GM13977 (cell line): ENCODE measurements around the gene PDE1C.

Experiments
- DNase-seq: peaks from one replicate; pipeline ENCODE4 v3.0.0; 2012; ENCODE audit warnings: low spot score
- in situ Hi-C: fragments of 300-500 bp; cut with MboI; formaldehyde crosslinking; loops from one replicate; pipeline ENCODE4 v1.12.0; 2022; ENCODE audit warnings: low sequenced_read_pairs, low pct_unique_long_range_greater_than_20kb, mixed read lengths, inconsistent platforms; ENCODE audit not compliant: unreplicated experiment
- TF ChIP-seq, protein P1 (sequence below): IDR thresholded peaks from 2 replicates; pipeline ENCODE4 v1.5.1; 2012; ENCODE audit warnings: mild to moderate bottlenecking, control low read depth; ENCODE audit not compliant: insufficient read depth; ENCODE audit errors: extremely low read depth, missing control alignments

Gene PDE1C

GRCh38 chr7:31962246-31962645 is 108.0 kb downstream of the PDE1C start:
- in situ Hi-C loops = no loop called here
- TF ChIP-seq, protein P1, sequence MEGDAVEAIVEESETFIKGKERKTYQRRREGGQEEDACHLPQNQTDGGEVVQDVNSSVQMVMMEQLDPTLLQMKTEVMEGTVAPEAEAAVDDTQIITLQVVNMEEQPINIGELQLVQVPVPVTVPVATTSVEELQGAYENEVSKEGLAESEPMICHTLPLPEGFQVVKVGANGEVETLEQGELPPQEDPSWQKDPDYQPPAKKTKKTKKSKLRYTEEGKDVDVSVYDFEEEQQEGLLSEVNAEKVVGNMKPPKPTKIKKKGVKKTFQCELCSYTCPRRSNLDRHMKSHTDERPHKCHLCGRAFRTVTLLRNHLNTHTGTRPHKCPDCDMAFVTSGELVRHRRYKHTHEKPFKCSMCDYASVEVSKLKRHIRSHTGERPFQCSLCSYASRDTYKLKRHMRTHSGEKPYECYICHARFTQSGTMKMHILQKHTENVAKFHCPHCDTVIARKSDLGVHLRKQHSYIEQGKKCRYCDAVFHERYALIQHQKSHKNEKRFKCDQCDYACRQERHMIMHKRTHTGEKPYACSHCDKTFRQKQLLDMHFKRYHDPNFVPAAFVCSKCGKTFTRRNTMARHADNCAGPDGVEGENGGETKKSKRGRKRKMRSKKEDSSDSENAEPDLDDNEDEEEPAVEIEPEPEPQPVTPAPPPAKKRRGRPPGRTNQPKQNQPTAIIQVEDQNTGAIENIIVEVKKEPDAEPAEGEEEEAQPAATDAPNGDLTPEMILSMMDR = no peak
- DNase-seq = no peak

- no peak for DNase-seq
- TF ChIP-seq, protein P1 = no peak
- in situ Hi-C loops = no loop called here
These were observed 112.0 kb downstream of the PDE1C start for GRCh38 chr7:31958226-31958625.

DNA sequence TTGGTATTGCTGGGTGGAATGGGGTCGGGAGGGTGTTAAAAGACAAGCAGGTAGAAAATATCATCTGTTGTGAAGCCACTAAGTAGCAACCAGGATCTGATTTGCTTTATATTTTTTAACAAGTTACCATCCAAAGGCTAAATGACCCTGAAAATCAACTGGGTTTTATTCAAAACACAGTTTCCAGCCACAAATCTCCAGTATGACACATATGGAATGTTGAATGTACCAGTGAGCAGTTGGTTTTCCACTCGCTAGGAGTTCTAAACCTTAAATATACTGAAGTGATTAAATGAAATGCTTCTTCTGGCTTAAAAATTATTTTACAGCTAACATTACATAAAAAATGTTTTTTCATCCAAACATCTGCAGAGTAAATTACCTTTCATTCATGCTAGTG is 112.5 kb downstream of the PDE1C start:
- in situ Hi-C loops = no loop called here
- no peak for DNase-seq
- TF ChIP-seq, protein P1 = no peak

GRCh38 chr7:31957090-31957720 is 113.0 kb downstream of the PDE1C start:
- no peak for DNase-seq
- TF ChIP-seq, protein P1 = no peak
- in situ Hi-C loops = no loop called here

DNA sequence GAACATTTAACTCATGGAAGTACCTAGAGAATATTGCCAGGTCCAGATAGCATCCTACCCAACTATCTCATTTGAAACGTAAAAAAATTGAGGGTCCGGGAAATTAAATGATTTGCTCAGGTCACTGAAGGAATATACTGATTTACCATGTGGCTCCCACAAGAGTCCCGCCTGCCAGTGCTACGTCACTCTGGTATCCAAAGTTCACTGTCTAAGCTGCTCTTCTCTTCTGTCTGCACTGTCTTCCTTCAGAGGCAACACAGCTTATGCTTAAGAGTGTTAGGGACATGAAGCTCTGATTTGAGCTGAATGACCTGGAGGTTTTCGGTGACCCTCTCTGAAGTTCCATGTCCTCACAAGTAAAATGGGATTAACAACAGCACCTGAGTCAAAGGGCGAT is 114.6 kb downstream of the PDE1C start:
- in situ Hi-C loops = no loop called here

DNA sequence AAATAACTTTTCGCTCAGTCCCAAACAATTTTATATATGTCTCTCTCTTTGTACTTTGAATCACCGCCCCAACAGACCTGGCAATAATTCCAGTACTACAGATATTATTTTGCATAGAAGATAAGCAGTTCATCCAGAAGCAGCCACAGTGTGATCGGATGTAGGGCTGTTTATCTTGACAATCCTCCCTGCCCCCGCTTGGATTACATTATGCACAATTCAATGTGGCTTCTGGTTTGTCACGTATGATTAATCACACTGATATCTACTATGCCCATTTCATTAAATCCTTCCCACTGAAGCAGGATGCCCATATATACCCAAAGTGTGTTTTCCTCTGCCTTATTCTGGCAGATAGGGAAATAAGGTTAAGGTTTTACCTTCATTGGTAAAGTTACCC is 115.2 kb downstream of the PDE1C start:
- TF ChIP-seq, protein P1 = no peak
- DNase-seq = no peak
- in situ Hi-C loops = no loop called here

More for the DNA sequence above, 114.6 kb downstream of the PDE1C start:
- TF ChIP-seq, protein P1 = no peak
- DNase-seq = no peak
